HFFc6 (cell line): ENCODE results near the gene POLR3B. TPM values are rescaled to one million over a fixed set of nuclear protein-coding genes. Genes with fewer than 3 reads are reported as not detected.

Experiments used
- DNase-seq: peaks from one replicate; pipeline ENCODE4 v3.0.0-alpha.2; 2018
- H3K27ac Mint-ChIP-seq: 2 replicates; pipeline ENCODE4 v1.8.0; 2020; ENCODE audit warnings: mild to moderate bottlenecking, mixed read lengths
- H3K27me3 Mint-ChIP-seq: 2 replicates; pipeline ENCODE4 v1.8.0; 2021; ENCODE audit warnings: mild to moderate bottlenecking, moderate library complexity, mixed read lengths; ENCODE audit not compliant: insufficient read depth
- H3K36me3 Mint-ChIP-seq: 2 replicates; pipeline ENCODE4 v1.8.0; 2021; ENCODE audit warnings: low read depth, mixed read lengths
- H3K4me1 Mint-ChIP-seq: 2 replicates; pipeline ENCODE4 v1.8.0; 2020; ENCODE audit warnings: low read depth, mixed read lengths
- H3K4me3 Mint-ChIP-seq: 2 replicates; pipeline ENCODE4 v1.8.0; 2020; ENCODE audit warnings: mild to moderate bottlenecking, moderate library complexity, mixed read lengths
- H3K9me3 Mint-ChIP-seq: 2 replicates; pipeline ENCODE4 v1.8.0; 2020; ENCODE audit warnings: mild to moderate bottlenecking, mixed read lengths
- total RNA-seq, 6 experiments: library from RNA; stranded (reverse); fragmentation: NEBNext Ultra II Directional; extraction: Animal tissue kit (Norgen Biotek cat#: 25700); gene quantifications; 2 replicates in 1 of 6; 3 replicates in 5 of 6; pipeline ENCODE4 v1.2.3, GENCODE V29; 2021
- TF ChIP-seq, protein P1 (sequence below): fragments of 200-600 bp; sonication (generic); IDR thresholded peaks from 2 replicates; pipeline ENCODE4 v1.5.0; 2021; ENCODE audit warnings: antibody characterized with exemption, mild to moderate bottlenecking

The POLR3B gene
- total RNA-seq, 6 experiments from 2014 or later = 16.4 to 18.8 (median 17.3) TPM

DNA sequence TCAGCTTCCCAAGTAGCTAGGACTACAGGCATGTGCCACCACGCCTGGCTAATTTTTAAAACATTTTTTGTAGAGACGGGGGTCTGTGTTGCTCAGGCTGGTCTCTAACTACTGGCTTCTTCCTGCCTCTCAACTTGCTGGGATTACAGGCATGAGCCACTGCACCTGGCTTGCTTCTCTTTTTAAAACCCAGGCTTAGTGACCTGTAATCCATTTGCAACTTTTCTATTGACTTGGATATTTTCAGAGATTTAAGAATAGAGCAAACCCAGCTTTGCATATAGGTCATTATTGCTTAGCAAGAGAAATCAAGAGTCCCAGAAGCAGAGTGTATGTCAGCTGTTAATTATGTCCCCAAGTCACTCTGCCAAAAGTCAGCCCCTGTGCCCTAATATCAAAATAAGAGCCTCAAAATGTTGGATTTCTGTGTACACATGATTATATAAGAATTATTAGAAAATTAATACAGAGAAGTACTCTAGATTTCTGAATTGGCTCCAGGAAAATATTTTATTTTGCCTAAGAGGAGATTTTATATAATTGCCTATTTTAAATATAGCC, 30.2 kb upstream of the POLR3B start:
- H3K4me1 Mint-ChIP-seq = no peaks in the 10 kb centered on the region
- H3K27me3 Mint-ChIP-seq = no peaks in the 10 kb centered on the region
- H3K27ac Mint-ChIP-seq = no peak overlapping the region
- DNase-seq = no peak
- TF ChIP-seq, protein P1, sequence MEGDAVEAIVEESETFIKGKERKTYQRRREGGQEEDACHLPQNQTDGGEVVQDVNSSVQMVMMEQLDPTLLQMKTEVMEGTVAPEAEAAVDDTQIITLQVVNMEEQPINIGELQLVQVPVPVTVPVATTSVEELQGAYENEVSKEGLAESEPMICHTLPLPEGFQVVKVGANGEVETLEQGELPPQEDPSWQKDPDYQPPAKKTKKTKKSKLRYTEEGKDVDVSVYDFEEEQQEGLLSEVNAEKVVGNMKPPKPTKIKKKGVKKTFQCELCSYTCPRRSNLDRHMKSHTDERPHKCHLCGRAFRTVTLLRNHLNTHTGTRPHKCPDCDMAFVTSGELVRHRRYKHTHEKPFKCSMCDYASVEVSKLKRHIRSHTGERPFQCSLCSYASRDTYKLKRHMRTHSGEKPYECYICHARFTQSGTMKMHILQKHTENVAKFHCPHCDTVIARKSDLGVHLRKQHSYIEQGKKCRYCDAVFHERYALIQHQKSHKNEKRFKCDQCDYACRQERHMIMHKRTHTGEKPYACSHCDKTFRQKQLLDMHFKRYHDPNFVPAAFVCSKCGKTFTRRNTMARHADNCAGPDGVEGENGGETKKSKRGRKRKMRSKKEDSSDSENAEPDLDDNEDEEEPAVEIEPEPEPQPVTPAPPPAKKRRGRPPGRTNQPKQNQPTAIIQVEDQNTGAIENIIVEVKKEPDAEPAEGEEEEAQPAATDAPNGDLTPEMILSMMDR = no peak
- no peak overlapping the region for H3K4me3 Mint-ChIP-seq
- no peaks in the 10 kb centered on the region for H3K9me3 Mint-ChIP-seq
- H3K36me3 Mint-ChIP-seq = peaks cover 10% of the 10 kb centered on the region; the same call in 1 of the 2 replicates

DNA sequence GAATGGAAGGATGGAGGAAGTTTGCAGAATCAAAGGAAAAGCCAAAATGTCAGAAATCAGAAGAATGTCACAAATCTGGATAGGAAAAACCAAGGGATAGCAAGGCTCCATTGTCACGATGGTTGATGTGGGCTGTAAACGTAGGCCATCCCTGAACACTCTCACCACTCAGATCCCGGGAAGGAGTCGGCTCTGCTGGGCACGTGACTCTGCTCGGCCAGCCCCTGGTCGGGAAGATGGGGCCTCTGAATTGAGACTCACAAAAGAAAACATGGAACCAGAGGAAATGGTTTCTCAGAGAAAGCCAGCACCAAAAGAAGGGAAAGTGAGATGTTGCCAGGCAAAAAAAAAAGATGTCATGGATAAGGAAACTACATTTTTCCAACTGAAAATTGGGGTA, 28.8 kb upstream of the POLR3B start:
- H3K4me3 Mint-ChIP-seq = no peak overlapping the region
- no peaks in the 10 kb centered on the region for H3K27me3 Mint-ChIP-seq
- H3K27ac Mint-ChIP-seq = no peak overlapping the region
- H3K9me3 Mint-ChIP-seq = no peaks in the 10 kb centered on the region
- no peak for DNase-seq
- H3K4me1 Mint-ChIP-seq = peaks cover 2% of the 10 kb centered on the region; the same call in 1 of the 2 replicates
- H3K36me3 Mint-ChIP-seq = peaks cover 5% of the 10 kb centered on the region; the same call in 1 of the 2 replicates
- TF ChIP-seq, protein P1 = no peak

DNA sequence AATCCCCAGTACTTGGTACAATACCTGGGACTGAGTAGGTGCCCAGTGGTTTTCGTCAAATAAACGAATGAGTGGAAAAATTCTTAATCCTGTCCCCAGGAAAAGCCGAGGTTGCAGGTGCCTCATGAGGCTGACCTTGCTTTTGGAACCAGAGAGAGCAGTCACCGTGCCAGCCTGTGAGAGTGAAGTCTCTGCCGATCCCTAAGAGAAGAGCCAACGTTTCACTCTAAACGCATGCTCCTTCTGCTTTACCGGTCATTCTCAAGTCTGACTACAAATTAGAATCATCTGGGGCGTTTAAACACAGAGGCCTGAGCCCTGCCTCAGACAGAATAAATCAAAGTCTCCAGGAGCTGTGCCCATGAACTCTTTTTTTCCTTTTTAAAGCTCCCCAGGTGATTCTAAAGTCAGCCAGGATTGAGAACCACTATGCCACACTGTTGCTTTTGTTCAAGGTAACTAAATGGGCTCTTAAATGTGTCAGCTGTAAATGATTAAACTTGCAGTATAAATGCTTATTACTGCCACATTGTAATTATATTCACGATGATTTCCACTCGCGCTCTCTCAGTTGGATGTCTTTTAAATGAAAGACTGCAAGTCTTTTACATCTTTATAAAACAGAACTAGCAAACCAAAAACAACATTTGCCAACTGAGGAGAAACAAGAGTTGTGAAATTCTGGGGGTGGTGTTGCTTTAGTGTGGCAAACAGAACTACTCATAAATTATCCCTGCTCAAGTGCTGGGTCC, 28.1 kb upstream of the POLR3B start:
- H3K27me3 Mint-ChIP-seq = no peaks in the 10 kb centered on the region
- H3K27ac Mint-ChIP-seq = no peak overlapping the region
- H3K9me3 Mint-ChIP-seq = no peaks in the 10 kb centered on the region
- TF ChIP-seq, protein P1 = no peak
- peaks cover 6% of the 10 kb centered on the region; the same call in 1 of the 2 replicates for H3K4me1 Mint-ChIP-seq
- H3K36me3 Mint-ChIP-seq = peaks cover 5% of the 10 kb centered on the region; the same call in 1 of the 2 replicates
- H3K4me3 Mint-ChIP-seq = no peak overlapping the region
- no peak for DNase-seq

DNA sequence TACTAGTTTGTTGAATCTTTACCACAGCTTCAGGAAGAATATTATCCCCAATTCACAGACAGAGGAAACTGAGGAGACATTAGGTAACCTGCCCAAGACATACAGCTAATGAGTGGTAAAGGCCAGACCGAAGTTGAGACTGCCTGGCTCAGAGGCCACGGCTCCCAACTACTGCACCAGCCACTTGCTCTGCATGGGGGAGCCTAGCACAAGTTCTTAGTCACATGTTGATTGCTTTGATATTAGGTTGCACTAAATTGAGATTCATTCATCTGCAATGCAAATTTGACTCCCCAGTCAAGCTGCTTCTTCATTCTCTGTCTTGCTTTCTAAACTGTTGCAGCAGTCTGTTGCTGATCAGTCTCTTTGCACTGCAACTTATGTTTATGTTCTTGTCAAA, 25.9 kb upstream of the POLR3B start:
- H3K4me3 Mint-ChIP-seq = no peak overlapping the region
- no peaks in the 10 kb centered on the region for H3K27me3 Mint-ChIP-seq
- peaks cover 14% of the 10 kb centered on the region for H3K4me1 Mint-ChIP-seq
- TF ChIP-seq, protein P1 = no peak
- no peak overlapping the region for H3K27ac Mint-ChIP-seq
- no peaks in the 10 kb centered on the region for H3K36me3 Mint-ChIP-seq
- no peak for DNase-seq
- H3K9me3 Mint-ChIP-seq = no peaks in the 10 kb centered on the region

DNA sequence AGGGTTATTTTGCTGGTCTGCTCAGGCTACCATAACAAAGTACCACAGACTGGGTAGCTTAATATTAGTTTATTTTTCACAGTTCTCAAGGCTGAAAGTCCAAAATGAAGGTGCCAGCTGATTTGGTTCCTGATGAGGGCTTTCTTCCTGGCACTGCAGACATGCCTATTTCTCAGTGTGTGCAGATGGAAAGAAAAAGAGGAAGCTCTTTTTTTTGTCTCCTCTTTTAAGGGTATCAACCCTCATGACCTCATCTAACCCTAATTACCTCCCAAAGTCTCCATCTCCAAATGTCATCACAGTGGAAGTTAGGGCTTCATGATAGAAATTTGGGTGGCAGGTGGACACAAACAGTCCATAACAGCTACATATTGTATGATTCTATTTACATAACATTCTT, 25.0 kb upstream of the POLR3B start:
- TF ChIP-seq, protein P1 = no peak
- H3K27me3 Mint-ChIP-seq = no peaks in the 10 kb centered on the region
- DNase-seq = no peak
- H3K36me3 Mint-ChIP-seq = no peaks in the 10 kb centered on the region
- H3K4me1 Mint-ChIP-seq = peaks cover 19% of the 10 kb centered on the region
- H3K9me3 Mint-ChIP-seq = no peaks in the 10 kb centered on the region
- H3K4me3 Mint-ChIP-seq = no peak overlapping the region
- no peak overlapping the region for H3K27ac Mint-ChIP-seq
